Choroid plexus epithelial cell (primary cell): ENCODE data around the gene USP54.
"Not testable (repeated sequence)": the region's sequence is repeated elsewhere in the genome, so short reads cannot be mapped to it uniquely, and the experiment has no call there.

Experiments
- DNase-seq: peaks from one replicate; pipeline ENCODE4 v3.0.0-alpha.2; 2010; ENCODE audit warnings: low read depth
- H3K4me3 ChIP-seq: 2 replicates; pipeline ENCODE4 v1.5.1; 2011; ENCODE audit warnings: low read depth, mild to moderate bottlenecking, control low read depth, low read length, moderate library complexity
- CTCF ChIP-seq: conservative IDR thresholded peaks from 2 replicates; pipeline ENCODE4 v1.5.1; 2011; ENCODE audit warnings: low read depth, mild to moderate bottlenecking, control low read depth, inconsistent platforms, low read length, moderate library complexity

USP54 gene

DNA sequence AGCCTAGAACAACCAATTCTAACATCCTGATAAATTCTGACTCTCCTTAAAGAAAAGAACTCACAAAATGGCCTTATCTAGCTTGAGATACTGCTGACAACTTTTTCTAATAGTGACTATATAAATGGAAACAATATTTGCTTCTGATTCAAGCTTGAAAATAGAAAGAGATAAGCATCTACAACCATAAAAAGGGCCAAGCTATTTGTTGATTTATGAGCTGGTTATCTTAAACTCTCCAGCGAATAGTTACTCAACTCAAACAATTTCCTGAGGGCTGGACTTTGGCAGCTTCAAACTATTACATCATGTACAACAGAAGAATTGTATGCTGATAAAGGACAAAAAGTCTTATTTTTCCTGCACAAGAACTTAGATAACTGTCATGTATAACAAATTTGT lies 4.6 kb downstream of the USP54 start:
- peak; percentile 88 for DNase-seq
- no peak for TF ChIP-seq CTCF
- no peak overlapping the region for H3K4me3 ChIP-seq

DNA sequence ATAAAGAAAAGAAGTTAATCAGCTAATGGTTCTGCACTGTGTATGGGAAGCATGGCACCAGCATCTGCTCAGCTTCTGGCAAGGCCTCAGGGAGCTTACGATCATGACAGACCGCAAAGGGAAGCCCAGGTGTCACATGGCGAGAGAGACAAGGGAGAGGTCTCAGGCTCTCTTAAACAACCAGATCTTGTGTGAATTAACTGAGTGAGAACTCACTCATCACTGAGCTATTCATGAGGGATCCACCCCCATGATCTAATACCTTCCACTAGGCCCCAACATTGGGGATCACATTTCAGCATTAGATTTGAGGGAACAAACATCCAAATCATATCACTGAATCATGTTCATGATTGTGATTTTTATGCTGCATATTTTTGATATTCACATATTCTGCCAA lies 5.8 kb downstream of the USP54 start:
- no peak for TF ChIP-seq CTCF
- peak; percentile 63 for DNase-seq
- no peak overlapping the region for H3K4me3 ChIP-seq

GRCh38 chr10:73584737-73585136 lies 6.4 kb downstream of the USP54 start:
- peak; percentile 50 for DNase-seq
- no peak overlapping the region for H3K4me3 ChIP-seq
- TF ChIP-seq CTCF = no peak

DNA sequence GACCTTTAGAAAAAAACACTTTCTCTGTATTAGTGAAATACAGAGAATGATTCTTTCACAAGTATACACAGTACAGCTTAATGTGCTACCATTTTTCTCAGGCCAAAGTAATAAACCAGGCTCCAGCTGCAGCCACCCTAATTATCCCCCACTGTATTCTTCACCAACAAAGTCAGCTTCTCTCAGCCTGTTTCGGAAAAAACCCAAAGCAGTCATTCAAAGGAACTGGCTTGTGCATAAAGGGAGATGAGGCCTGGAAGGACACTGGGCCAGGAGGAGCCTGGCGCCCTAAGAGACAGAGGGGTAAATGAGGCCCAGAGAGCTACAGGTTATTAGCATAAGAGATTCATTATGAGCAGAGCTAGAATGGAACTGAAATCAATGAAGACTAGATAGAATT lies 9.2 kb downstream of the USP54 start:
- no peak for TF ChIP-seq CTCF
- DNase-seq = no peak
- H3K4me3 ChIP-seq = no peak overlapping the region

DNA sequence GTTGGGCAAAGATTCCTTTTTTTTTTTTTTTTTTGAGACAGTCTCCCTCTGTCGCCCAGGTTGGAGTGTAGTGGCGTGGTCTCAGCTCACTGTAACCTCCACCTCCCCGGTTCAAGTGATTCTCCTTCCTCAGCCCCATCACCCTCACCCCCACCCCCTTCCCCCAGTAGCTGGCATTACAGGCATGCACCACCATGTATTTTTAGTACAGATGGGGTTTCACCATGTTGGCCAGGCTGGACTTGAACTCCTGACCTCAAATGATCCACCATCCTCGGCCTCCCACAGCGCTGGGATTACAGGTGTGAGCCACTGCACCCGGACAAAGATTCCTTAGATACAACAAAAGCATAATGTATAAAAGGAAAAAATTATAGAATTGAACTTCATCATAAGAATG lies 12.2 kb downstream of the USP54 start:
- not testable (repeated sequence) for DNase-seq, H3K4me3 ChIP-seq

DNA sequence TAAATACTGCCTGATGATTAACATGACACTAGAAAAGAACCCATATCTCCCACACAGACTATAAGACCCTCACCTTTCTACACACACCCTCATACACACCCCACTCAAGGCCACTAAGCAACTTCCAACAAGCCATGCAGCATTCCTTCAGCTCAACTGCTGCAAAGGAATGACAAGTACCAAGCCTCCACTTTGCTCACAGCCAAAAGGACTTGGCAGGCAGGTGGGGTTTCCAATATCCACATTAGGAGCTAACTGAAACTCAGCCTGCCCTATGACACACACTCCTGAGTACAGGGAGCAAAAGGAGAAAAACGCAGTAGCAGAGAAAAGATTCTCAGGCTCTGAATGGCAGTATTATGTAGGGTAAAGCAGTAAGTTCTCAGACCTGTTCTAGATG lies 13.4 kb downstream of the USP54 start:
- DNase-seq = peak; percentile 53
- TF ChIP-seq CTCF = no peak
- H3K4me3 ChIP-seq = no peak overlapping the region

GRCh38 chr10:73576890-73577591 lies 14.1 kb downstream of the USP54 start:
- H3K4me3 ChIP-seq = no peak overlapping the region
- no peak for TF ChIP-seq CTCF
- DNase-seq = peak; percentile 18
